Panc1 (cell line): ENCODE measurements around the gene MTARC2. TPM values are rescaled to one million over a fixed set of nuclear protein-coding genes. Genes with fewer than 3 reads are reported as not detected.

Source experiments
- ATAC-seq: fragments of 200-7000 bp; cut with Tn5 transposase; 2 replicates; pipeline ENCODE4 v1.9.1; 2020; ENCODE audit warnings: mild to moderate bottlenecking, moderate library complexity
- BruUV-seq: library from RNA; stranded (reverse); fragments of 400-500 nt; replicated peaks from 2 replicates; lab custom pipeline; 2021; lab: Mats Ljungman, UMichigan
- CTCF ChIA-PET: fragments of 300-600 bp; sonication (Branson Sonifier 250); formaldehyde crosslinking; loops from one replicate; lab custom pipeline; 2022; ENCODE audit warnings: antibody characterized with exemption; lab: Charles Lee
- POLR2A ChIA-PET: fragments of 300-600 bp; sonication (Branson Sonifier 250); formaldehyde crosslinking; loops from one replicate; lab custom pipeline; 2022; ENCODE audit warnings: antibody characterized with exemption; lab: Charles Lee
- DNase-seq: peaks from one replicate; pipeline ENCODE4 v3.0.0-alpha.2; 2010; ENCODE audit warnings: low read depth, low spot score
- H3K27ac ChIP-seq: 2 replicates; pipeline ENCODE4 v1.5.1; 2011; ENCODE audit warnings: mild to moderate bottlenecking, low read length, inconsistent platforms
- H3K27me3 ChIP-seq: fragments of 200-500 bp; sonication (Bioruptor generic); 2 replicates; pipeline ENCODE4 v1.6.0; 2014; ENCODE audit warnings: low read length, inconsistent platforms; ENCODE audit not compliant: control insufficient read depth, insufficient read depth
- H3K36me3 ChIP-seq: fragments of 200-500 bp; sonication (Bioruptor generic); 2 replicates; pipeline ENCODE4 v1.5.1; 2014; ENCODE audit warnings: inconsistent platforms, mild to moderate bottlenecking, low read length, moderate library complexity; ENCODE audit not compliant: control insufficient read depth, insufficient read depth
- H3K4me1 ChIP-seq: 2 replicates; pipeline ENCODE4 v1.5.1; 2011; ENCODE audit warnings: inconsistent platforms, mild to moderate bottlenecking, low read length, moderate library complexity; ENCODE audit not compliant: control insufficient read depth, insufficient read depth
- H3K4me3 ChIP-seq, 2 experiments: 2 replicates each; pipeline ENCODE4 v1.5.1; 2011 to 2012; ENCODE audit warnings: low read depth in 2 of 2, low read length in 2 of 2, mild to moderate bottlenecking in 2 of 2, inconsistent platforms in 1 of 2, moderate library complexity in 1 of 2
- H3K9me3 ChIP-seq: fragments of 200-500 bp; sonication (Bioruptor generic); 2 replicates; pipeline ENCODE4 v1.5.1; 2014; ENCODE audit warnings: low read depth, mild to moderate bottlenecking, inconsistent platforms, low read length, moderate library complexity; ENCODE audit not compliant: control insufficient read depth, insufficient read depth
- CTCF ChIP-seq: fragments of 450-650 bp; IDR thresholded peaks from 2 replicates; pipeline ENCODE4 v1.5.1; 2017; ENCODE audit warnings: mild to moderate bottlenecking
- POLR2AphosphoS5 ChIP-seq: IDR thresholded peaks from 2 replicates; pipeline ENCODE4 v1.6.1; 2012; ENCODE audit warnings: mild to moderate bottlenecking, low read depth, low read length, moderate library complexity
- REST ChIP-seq, 2 experiments: IDR thresholded peaks; 2 replicates each; pipeline ENCODE4 v1.6.1; 2011 to 2012; ENCODE audit warnings: low read depth in 2 of 2, control low read depth in 1 of 2, low read length in 1 of 2, mild to moderate bottlenecking in 1 of 2, moderate library complexity in 1 of 2; ENCODE audit not compliant: insufficient read depth in 1 of 2
- SIN3A ChIP-seq: IDR thresholded peaks from 2 replicates; pipeline ENCODE4 v1.6.1; 2012; ENCODE audit warnings: low read depth, mild to moderate bottlenecking, low read length, moderate library complexity, borderline replicate concordance; ENCODE audit not compliant: insufficient read depth
- TCF7L2 ChIP-seq: IDR thresholded peaks from 2 replicates; pipeline ENCODE4 v1.6.1; 2011; ENCODE audit warnings: mild to moderate bottlenecking, low read depth, low read length, inconsistent platforms
- in situ Hi-C: cut with HindIII; loops from 2 replicates; pipeline ENCODE4 v1.10.0; 2016; ENCODE audit warnings: low sequenced_read_pairs, low pct_unique_long_range_greater_than_20kb
- intact Hi-C: fragments of 100-400 bp; cut with micrococcal nuclease; formaldehyde crosslinking; loops from one replicate; pipeline ENCODE4 v1.10.0; 2022; ENCODE audit not compliant: unreplicated experiment
- total RNA-seq: library from RNA; stranded (reverse); gene quantifications from one replicate; pipeline ENCODE4 v1.2.1, GENCODE V29; 2021; ENCODE audit not compliant: unreplicated experiment

The MTARC2 gene
- total RNA-seq, 1 experiment from 2014 or later, result 10.1 TPM

DNA sequence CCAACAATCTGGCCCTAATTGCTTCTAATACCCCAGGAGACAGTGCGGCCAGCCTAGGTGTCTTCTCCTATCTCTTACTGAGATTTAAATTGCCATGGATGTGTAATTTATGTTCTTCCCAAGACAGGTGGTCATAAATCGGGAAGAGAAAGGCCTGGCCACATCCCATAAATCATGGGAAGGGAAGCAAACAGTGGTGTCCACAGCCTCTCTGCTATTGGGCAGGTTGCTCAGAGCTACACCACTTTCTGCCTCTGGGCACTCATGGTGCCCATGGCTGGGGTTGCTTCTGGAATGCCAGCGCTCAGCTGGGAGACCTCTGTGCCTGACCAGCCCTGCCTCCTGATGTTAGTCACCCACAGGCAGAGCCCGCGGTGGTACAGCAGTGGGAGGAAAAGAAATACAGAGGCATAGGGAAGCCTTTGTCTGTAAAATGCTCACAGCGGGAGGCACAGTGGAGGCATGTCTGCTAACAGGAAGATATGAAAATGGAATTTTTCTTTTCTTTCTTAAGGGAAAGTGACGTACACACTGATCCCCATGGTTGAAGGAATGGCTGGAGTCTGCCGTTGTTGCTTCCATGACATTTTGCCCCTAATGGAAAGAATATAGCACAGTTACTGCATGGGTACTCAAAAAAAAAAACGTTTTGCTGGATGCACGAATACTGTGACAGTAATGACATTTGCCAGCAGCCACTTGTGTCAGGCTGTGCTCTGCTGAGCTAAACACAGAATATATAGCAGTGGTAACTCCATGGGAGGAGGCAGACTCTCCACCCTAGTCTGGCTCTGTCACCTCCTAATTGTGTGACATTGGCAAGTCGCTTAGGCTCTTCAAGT lies 60.4 kb downstream of the MTARC2 start:
- ATAC-seq (no peak; the same call in 1 of the 2 replicates), DNase-seq (no peak)
- ChIA-PET POLR2A (no interaction called here), CTCF (interaction anchor here (0.5 kb wide), 1 partner anchor 619 kb away, joined by 4 read pairs; no protein-coding TSS in a partner anchor)
- Histone ChIP-seq H3K4me3 (no peak overlapping the region), H3K4me1 (no peaks in the 10 kb centered on the region), H3K27ac (no peak overlapping the region), H3K36me3 (no peaks in the 10 kb centered on the region), H3K27me3 (no peaks in the 10 kb centered on the region; the same call in 1 of the 2 replicates), H3K9me3 (no peaks in the 10 kb centered on the region)
- in situ Hi-C loops (no loop called here), intact Hi-C loops (no loop called here)
- no TSS peak for BruUV-seq
- no peak for TF ChIP-seq REST (IDR thresholded peaks at IDR 0.05; ENCODE audit: insufficient read depth in 1 of 2, low read depth in 2 of 2, low read length in 1 of 2)
- no peak for TF ChIP-seq CTCF
- no peak for TF ChIP-seq TCF7L2
- no peak for TF ChIP-seq POLR2AphosphoS5
- TF ChIP-seq SIN3A, result no peak

DNA sequence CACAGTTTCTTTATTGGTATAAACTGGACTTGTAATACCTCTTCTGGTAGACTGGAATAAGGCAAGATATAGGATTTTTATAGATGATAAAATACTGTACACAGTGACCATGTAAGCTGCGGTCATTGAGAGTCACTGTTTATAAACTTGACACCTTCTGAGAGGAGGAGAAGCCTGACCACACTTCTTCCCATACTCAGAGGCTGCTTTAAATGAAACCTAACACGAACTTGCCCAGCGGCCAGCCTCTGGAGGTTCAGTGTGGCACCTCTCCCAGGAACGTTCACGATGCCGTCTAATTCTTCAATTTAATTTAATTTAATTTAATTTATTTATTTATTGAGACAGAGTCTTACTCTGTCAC lies 61.0 kb downstream of the MTARC2 start:
- no peak for DNase-seq
- Histone ChIP-seq H3K27me3 (no peaks in the 10 kb centered on the region; the same call in 1 of the 2 replicates), H3K4me3 (no peak overlapping the region), H3K4me1 (no peaks in the 10 kb centered on the region), H3K9me3 (no peaks in the 10 kb centered on the region), H3K36me3 (no peaks in the 10 kb centered on the region), H3K27ac (no peak overlapping the region)
- intact Hi-C loops (no loop called here), in situ Hi-C loops (no loop called here)
- no TSS peak for BruUV-seq
- TF ChIP-seq CTCF (no peak), POLR2AphosphoS5 (no peak), REST (IDR thresholded peaks at IDR 0.05; ENCODE audit: insufficient read depth in 1 of 2, low read depth in 2 of 2, low read length in 1 of 2) (no peak), TCF7L2 (no peak), SIN3A (no peak)
- CTCF ChIA-PET, result no interaction called here
- no peak for ATAC-seq
- POLR2A ChIA-PET, result no interaction called here
